ENCODE results near the gene ADA. TPM values are rescaled to one million over a fixed set of nuclear protein-coding genes. Genes with fewer than 3 reads are reported as not detected.
A peak's percentile ranks its signal among the peaks of the same experiment; 100 is the strongest.

ADA gene
- polyA plus RNA-seq, 1 donor (not counting 4 experiments of a cell fraction or from before 2014, with no cell fraction given), result 21.4 TPM

- FAIRE-seq (no peak), DNase-seq (ENCODE audit: low read depth, low spot score) (no peak)
- Histone ChIP-seq H3K27me3 (ENCODE audit: control insufficient read depth, extremely low read depth, insufficient read depth, low read length) (peaks cover 5% of the 10 kb centered on the region), H3K79me2 (ENCODE audit: control insufficient read depth, insufficient read depth, low read length) (no peaks in the 10 kb centered on the region), H3K9ac (ENCODE audit: control insufficient read depth, extremely low read depth, insufficient read depth, low read length) (no peak overlapping the region), H3K4me1 (ENCODE audit: control insufficient read depth, extremely low read depth, insufficient read depth, low read length) (peaks cover 5% of the 10 kb centered on the region), H3K9me3 (ENCODE audit: control insufficient read depth, low read depth, low read length) (no peaks in the 10 kb centered on the region), H2AFZ (ENCODE audit: control insufficient read depth, low read length) (no peak overlapping the region), H3K36me3 (ENCODE audit: control insufficient read depth in 2 of 2, extremely low read depth in 1 of 2, insufficient read depth in 2 of 2, low read length in 2 of 2) (no peaks in the 10 kb centered on the region), H3K4me3 (ENCODE audit: control insufficient read depth in 2 of 3, extremely low read depth in 1 of 3, insufficient read depth in 2 of 3, low read depth in 1 of 3, low read length in 3 of 3) (no peak overlapping the region), H3K4me2 (ENCODE audit: control insufficient read depth, extremely low read depth, insufficient read depth, low read depth, low read length) (peak overlapping the region; percentile 22), H3K9me1 (ENCODE audit: control insufficient read depth, extremely low read depth, insufficient read depth, low read length) (no peaks in the 10 kb centered on the region), H3K27ac (ENCODE audit: control insufficient read depth, insufficient read depth, low read length) (no peak overlapping the region), H4K20me1 (ENCODE audit: control insufficient read depth, extremely low read depth, insufficient read depth, low read length) (no peaks in the 10 kb centered on the region)
- no peak for TF ChIP-seq EZH2 (IDR thresholded peaks at IDR 0.05; ENCODE audit: low read length)
- no peak for TF ChIP-seq CTCF (optimal IDR thresholded peaks at IDR 0.05 in 1 of 3, IDR thresholded peaks at IDR 0.05 in 1 of 3, conservative IDR thresholded peaks at IDR 0.05 in 1 of 3; ENCODE audit: extremely low read depth in 1 of 3, insufficient read depth in 2 of 3, low read length in 3 of 3)
- dilution Hi-C loops (cut with MboI; ENCODE audit: extremely low pct_ligation_motif_present, low sequenced_read_pairs), result no loop called here
These were observed 8.4 kb upstream of the ADA start for GRCh38 chr20:44659931-44660330.

GRCh38 chr20:44658810-44659209 is 7.3 kb upstream of the ADA start:
- H3K9me1 ChIP-seq (ENCODE audit: control insufficient read depth, extremely low read depth, insufficient read depth, low read length), result no peaks in the 10 kb centered on the region
- H4K20me1 ChIP-seq (ENCODE audit: control insufficient read depth, extremely low read depth, insufficient read depth, low read length), result no peaks in the 10 kb centered on the region
- H3K9me3 ChIP-seq (ENCODE audit: control insufficient read depth, low read depth, low read length), result no peaks in the 10 kb centered on the region
- DNase-seq (ENCODE audit: low read depth, low spot score), result no peak
- no peak overlapping the region for H3K9ac ChIP-seq (ENCODE audit: control insufficient read depth, extremely low read depth, insufficient read depth, low read length)
- H3K4me1 ChIP-seq (ENCODE audit: control insufficient read depth, extremely low read depth, insufficient read depth, low read length), result peaks cover 5% of the 10 kb centered on the region
- dilution Hi-C loops (cut with MboI; ENCODE audit: extremely low pct_ligation_motif_present, low sequenced_read_pairs), result no loop called here
- H3K4me2 ChIP-seq (ENCODE audit: control insufficient read depth, extremely low read depth, insufficient read depth, low read depth, low read length), result no peak overlapping the region
- TF ChIP-seq CTCF (optimal IDR thresholded peaks at IDR 0.05 in 1 of 3, IDR thresholded peaks at IDR 0.05 in 1 of 3, conservative IDR thresholded peaks at IDR 0.05 in 1 of 3; ENCODE audit: extremely low read depth in 1 of 3, insufficient read depth in 2 of 3, low read length in 3 of 3) (no peak), EZH2 (IDR thresholded peaks at IDR 0.05; ENCODE audit: low read length) (no peak)
- H3K27me3 ChIP-seq (ENCODE audit: control insufficient read depth, extremely low read depth, insufficient read depth, low read length), result peaks cover under 1% of the 10 kb centered on the region
- H3K27ac ChIP-seq (ENCODE audit: control insufficient read depth, insufficient read depth, low read length), result no peak overlapping the region
- no peak overlapping the region for H3K4me3 ChIP-seq (ENCODE audit: control insufficient read depth in 2 of 3, extremely low read depth in 1 of 3, insufficient read depth in 2 of 3, low read depth in 1 of 3, low read length in 3 of 3)
- H2AFZ ChIP-seq (ENCODE audit: control insufficient read depth, low read length), result no peak overlapping the region
- H3K36me3 ChIP-seq (ENCODE audit: control insufficient read depth in 2 of 2, extremely low read depth in 1 of 2, insufficient read depth in 2 of 2, low read length in 2 of 2), result no peaks in the 10 kb centered on the region
- no peaks in the 10 kb centered on the region for H3K79me2 ChIP-seq (ENCODE audit: control insufficient read depth, insufficient read depth, low read length)
- no peak for FAIRE-seq

All from keratinocyte (primary cell).